HepG2 (cell line): ENCODE measurements around the gene GPRC5D. TPM values are rescaled to one million over a fixed set of nuclear protein-coding genes. Genes with fewer than 3 reads are reported as not detected.

Source experiments
- ADNP ChIP-seq: sonication (generic); formaldehyde crosslinking; IDR thresholded peaks from 2 replicates; pipeline ENCODE4 v1.4.0; 2020; ENCODE audit warnings: missing genetic modification reagents
- AHR ChIP-seq: IDR thresholded peaks from 2 replicates; pipeline ENCODE4 v1.6.1; 2018; ENCODE audit warnings: missing genetic modification reagents, missing compliant biosample characterization
- ARHGAP35 ChIP-seq: sonication (generic); formaldehyde crosslinking; IDR thresholded peaks from 2 replicates; pipeline ENCODE4 v1.9.0; 2022; ENCODE audit warnings: mild to moderate bottlenecking, inconsistent platforms, moderate library complexity, missing genetic modification reagents, borderline replicate concordance
- CREB1 ChIP-seq, 2 experiments: fragments of 450-650 bp in 1 of 2; IDR thresholded peaks; 2 replicates each; pipeline ENCODE4 v1.6.1; 2016 to 2017; ENCODE audit warnings: control low read depth in 1 of 2, mild to moderate bottlenecking in 1 of 2, missing compliant biosample characterization in 1 of 2, missing genetic modification characterization in 1 of 2
- GPN1 ChIP-seq: sonication (generic); formaldehyde crosslinking; IDR thresholded peaks from 2 replicates; pipeline ENCODE4 v1.5.1; 2020; ENCODE audit warnings: missing genetic modification reagents, borderline replicate concordance
- HDAC1 ChIP-seq: sonication (generic); formaldehyde crosslinking; IDR thresholded peaks from 2 replicates; pipeline ENCODE4 v1.5.1; 2020; ENCODE audit warnings: mild to moderate bottlenecking, missing genetic modification reagents
- MEF2D ChIP-seq: sonication (generic); formaldehyde crosslinking; IDR thresholded peaks from 2 replicates; pipeline ENCODE4 v1.5.1; 2020; ENCODE audit warnings: mild to moderate bottlenecking, missing genetic modification reagents
- POLR2G ChIP-seq: fragments of 200-400 bp; formaldehyde crosslinking; IDR thresholded peaks from 2 replicates; pipeline ENCODE4 v1.6.1; 2018; ENCODE audit warnings: mild to moderate bottlenecking, low read depth, low read length, moderate library complexity
- PTBP1 ChIP-seq: fragments of 200-400 bp; formaldehyde crosslinking; IDR thresholded peaks from 2 replicates; pipeline ENCODE4 v1.6.1; 2018; ENCODE audit warnings: low read length, low read depth; ENCODE audit not compliant: poor library complexity, severe bottlenecking
- RAD21 ChIP-seq: fragments of 450-650 bp; formaldehyde crosslinking; IDR thresholded peaks from 2 replicates; pipeline ENCODE4 v1.5.0; 2020; ENCODE audit warnings: mild to moderate bottlenecking
- TP53 ChIP-seq: sonication (generic); formaldehyde crosslinking; conservative IDR thresholded peaks from 2 replicates; pipeline ENCODE4 v1.4.0; 2020; ENCODE audit warnings: missing genetic modification reagents
- ZBTB38 ChIP-seq: sonication (generic); formaldehyde crosslinking; IDR thresholded peaks from 2 replicates; pipeline ENCODE4 v1.5.1; 2020; ENCODE audit warnings: mild to moderate bottlenecking, missing genetic modification reagents
- ZNF143 ChIP-seq: sonication (generic); formaldehyde crosslinking; IDR thresholded peaks from 2 replicates; pipeline ENCODE4 v1.4.0; 2020; ENCODE audit warnings: missing genetic modification reagents
- ZNF607 ChIP-seq: sonication (generic); formaldehyde crosslinking; IDR thresholded peaks from 2 replicates; pipeline ENCODE4 v1.5.1; 2020; ENCODE audit warnings: missing genetic modification reagents, mild to moderate bottlenecking, borderline replicate concordance
- ZNF713 ChIP-seq: sonication (generic); formaldehyde crosslinking; IDR thresholded peaks from 2 replicates; pipeline ENCODE4 v1.4.0; 2020; ENCODE audit warnings: mild to moderate bottlenecking, missing genetic modification reagents
- polyA plus RNA-seq, 8 experiments: library from polyadenylated mRNA; depleted of rRNA in 3 of 8; stranded (reverse) in 7 of 8; unstranded in 1 of 8; fragments of >200 nt; fragmentation: Illumina TruSeq in 4 of 8; extraction: Trizol in 4 of 8; gene quantifications; 2 replicates each; pipeline versions ENCODE4 v1.2.1 to v1.2.3, GENCODE V29; 2011 to 2016; ENCODE audit warnings: low read depth in 4 of 8, missing spikeins in 1 of 8, mixed read lengths in 1 of 8; ENCODE audit not compliant: insufficient read depth in 1 of 8
- total RNA-seq, 5 experiments: library from RNA; depleted of rRNA; stranded (reverse); fragments of >200 nt; fragmentation: Illumina TruSeq; extraction: Trizol; gene quantifications; 2 replicates each; pipeline ENCODE4 v1.2.3, GENCODE V29; 2016; ENCODE audit warnings: low read depth in 1 of 5
- TF ChIP-seq, protein P1 (sequence below): sonication (generic); formaldehyde crosslinking; conservative IDR thresholded peaks from 2 replicates; pipeline ENCODE4 v1.8.1; 2023; ENCODE audit warnings: missing genetic modification reagents
- TF ChIP-seq, protein P2 (sequence below), 2 experiments: fragments of 450-650 bp in 1 of 2; sonication (generic) in 1 of 2; formaldehyde crosslinking; IDR thresholded peaks; 2 replicates each; pipeline versions ENCODE4 v1.5.0 to v1.8.0; 2020 to 2022; ENCODE audit warnings: mild to moderate bottlenecking in 1 of 2, missing genetic modification reagents in 1 of 2
- TF ChIP-seq, protein P3 (sequence below): IDR thresholded peaks from 2 replicates; pipeline ENCODE4 v1.6.1; 2016; ENCODE audit warnings: mild to moderate bottlenecking, missing biosample characterization, missing genetic modification reagents
- TF ChIP-seq, protein P4 (sequence below): sonication (generic); formaldehyde crosslinking; IDR thresholded peaks from 2 replicates; pipeline ENCODE4 v1.8.1; 2023; ENCODE audit warnings: mild to moderate bottlenecking, missing genetic modification reagents
- TF ChIP-seq, protein P5 (sequence below): sonication (generic); formaldehyde crosslinking; IDR thresholded peaks from 2 replicates; pipeline ENCODE4 v1.8.0; 2022; ENCODE audit warnings: mild to moderate bottlenecking, missing genetic modification reagents, moderate library complexity
- TF ChIP-seq, protein P6 (sequence below): sonication (generic); formaldehyde crosslinking; IDR thresholded peaks from 2 replicates; pipeline ENCODE4 v1.4.0; 2020; ENCODE audit warnings: missing genetic modification reagents, mild to moderate bottlenecking, borderline replicate concordance

GPRC5D gene
- total and polyA plus RNA-seq, 2 of the 13 experiments (the other 11 are each of a cell fraction or from before 2014, with no cell fraction given) = not detected

DNA sequence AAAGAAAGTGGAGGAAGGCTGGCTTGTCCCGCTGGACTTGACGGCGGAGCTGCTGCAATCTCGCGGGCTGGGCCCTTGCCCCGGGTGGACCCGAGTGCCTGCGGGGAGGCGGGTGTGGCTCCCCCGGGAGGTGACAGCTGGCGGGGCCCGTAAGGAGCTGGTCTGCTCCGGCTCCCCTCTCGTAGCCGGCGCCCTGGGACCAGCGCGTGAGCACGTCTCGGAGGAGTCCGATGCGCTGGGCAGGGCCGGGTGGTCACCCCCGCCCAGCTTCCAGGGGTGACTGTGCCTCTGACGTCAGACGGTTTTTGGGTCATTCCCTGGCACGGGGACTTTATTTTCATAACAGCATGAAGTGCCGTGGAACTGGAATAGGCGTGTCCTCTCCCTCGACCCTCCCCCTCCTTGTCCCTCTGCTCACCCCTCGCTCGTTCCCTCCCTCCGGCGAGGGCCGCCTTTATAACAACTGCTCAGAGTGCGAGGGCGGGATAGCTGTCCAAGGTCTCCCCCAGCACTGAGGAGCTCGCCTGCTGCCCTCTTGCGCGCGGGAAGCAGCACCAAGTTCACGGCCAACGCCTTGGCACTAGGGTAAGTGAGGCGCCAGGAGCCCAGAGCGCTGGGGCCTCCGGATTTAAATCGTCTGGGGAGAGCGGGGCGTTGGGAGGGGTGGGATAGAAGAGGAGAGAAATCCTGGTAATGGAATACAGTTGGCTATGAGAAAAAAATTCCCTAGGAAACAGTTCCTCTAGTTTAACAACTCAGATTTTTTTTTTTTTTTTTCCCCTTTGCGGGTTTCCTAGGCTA is 60.7 kb downstream of the GPRC5D start, which contains the start of gene GPRC5A (continued):
- TF ChIP-seq, protein P1, sequence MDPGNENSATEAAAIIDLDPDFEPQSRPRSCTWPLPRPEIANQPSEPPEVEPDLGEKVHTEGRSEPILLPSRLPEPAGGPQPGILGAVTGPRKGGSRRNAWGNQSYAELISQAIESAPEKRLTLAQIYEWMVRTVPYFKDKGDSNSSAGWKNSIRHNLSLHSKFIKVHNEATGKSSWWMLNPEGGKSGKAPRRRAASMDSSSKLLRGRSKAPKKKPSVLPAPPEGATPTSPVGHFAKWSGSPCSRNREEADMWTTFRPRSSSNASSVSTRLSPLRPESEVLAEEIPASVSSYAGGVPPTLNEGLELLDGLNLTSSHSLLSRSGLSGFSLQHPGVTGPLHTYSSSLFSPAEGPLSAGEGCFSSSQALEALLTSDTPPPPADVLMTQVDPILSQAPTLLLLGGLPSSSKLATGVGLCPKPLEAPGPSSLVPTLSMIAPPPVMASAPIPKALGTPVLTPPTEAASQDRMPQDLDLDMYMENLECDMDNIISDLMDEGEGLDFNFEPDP (CRISPR knock-in tag) = 0 out of 2 replicates have a peak, but pooled peaks have one; percentile 46
- no peak for TF ChIP-seq RAD21 (CRISPR knock-in tag)
- no peak for TF ChIP-seq ARHGAP35
- peak; percentile 23; the same call in 1 of the 2 replicates for TF ChIP-seq HDAC1 (CRISPR knock-in tag)
- peak; percentile 66; the same call in 1 of the 2 replicates for TF ChIP-seq ZNF607 (CRISPR knock-in tag)
- peak; percentile 90 for TF ChIP-seq CREB1 (IDR thresholded peaks at IDR 0.05)
- no peak for TF ChIP-seq CREB1 (CRISPR knock-in tag; IDR thresholded peaks at IDR 0.05)
- TF ChIP-seq ZNF713 (CRISPR knock-in tag) = no peak
- TF ChIP-seq ZBTB38 (CRISPR knock-in tag) = no peak
- no peak for TF ChIP-seq ADNP (CRISPR knock-in tag)
- no peak for TF ChIP-seq AHR
- TF ChIP-seq GPN1 = no peak
- TF ChIP-seq TP53 (CRISPR knock-in tag) = no peak
- no peak for TF ChIP-seq ZNF143 (CRISPR knock-in tag)
- TF ChIP-seq PTBP1 = no peak
- TF ChIP-seq MEF2D (CRISPR knock-in tag) = no peak
- TF ChIP-seq, protein P2, sequence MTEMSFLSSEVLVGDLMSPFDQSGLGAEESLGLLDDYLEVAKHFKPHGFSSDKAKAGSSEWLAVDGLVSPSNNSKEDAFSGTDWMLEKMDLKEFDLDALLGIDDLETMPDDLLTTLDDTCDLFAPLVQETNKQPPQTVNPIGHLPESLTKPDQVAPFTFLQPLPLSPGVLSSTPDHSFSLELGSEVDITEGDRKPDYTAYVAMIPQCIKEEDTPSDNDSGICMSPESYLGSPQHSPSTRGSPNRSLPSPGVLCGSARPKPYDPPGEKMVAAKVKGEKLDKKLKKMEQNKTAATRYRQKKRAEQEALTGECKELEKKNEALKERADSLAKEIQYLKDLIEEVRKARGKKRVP (CRISPR knock-in tag; IDR thresholded peaks at IDR 0.05) = no peak
- TF ChIP-seq, protein P3, sequence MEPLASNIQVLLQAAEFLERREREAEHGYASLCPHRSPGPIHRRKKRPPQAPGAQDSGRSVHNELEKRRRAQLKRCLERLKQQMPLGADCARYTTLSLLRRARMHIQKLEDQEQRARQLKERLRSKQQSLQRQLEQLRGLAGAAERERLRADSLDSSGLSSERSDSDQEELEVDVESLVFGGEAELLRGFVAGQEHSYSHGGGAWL (CRISPR knock-in tag) = no peak
- TF ChIP-seq, protein P4, sequence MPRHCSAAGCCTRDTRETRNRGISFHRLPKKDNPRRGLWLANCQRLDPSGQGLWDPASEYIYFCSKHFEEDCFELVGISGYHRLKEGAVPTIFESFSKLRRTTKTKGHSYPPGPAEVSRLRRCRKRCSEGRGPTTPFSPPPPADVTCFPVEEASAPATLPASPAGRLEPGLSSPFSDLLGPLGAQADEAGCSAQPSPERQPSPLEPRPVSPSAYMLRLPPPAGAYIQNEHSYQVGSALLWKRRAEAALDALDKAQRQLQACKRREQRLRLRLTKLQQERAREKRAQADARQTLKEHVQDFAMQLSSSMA = no peak
- TF ChIP-seq, protein P5, sequence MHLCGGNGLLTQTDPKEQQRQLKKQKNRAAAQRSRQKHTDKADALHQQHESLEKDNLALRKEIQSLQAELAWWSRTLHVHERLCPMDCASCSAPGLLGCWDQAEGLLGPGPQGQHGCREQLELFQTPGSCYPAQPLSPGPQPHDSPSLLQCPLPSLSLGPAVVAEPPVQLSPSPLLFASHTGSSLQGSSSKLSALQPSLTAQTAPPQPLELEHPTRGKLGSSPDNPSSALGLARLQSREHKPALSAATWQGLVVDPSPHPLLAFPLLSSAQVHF (CRISPR knock-in tag) = no peak
- TF ChIP-seq POLR2G = no peak
- TF ChIP-seq, protein P6, sequence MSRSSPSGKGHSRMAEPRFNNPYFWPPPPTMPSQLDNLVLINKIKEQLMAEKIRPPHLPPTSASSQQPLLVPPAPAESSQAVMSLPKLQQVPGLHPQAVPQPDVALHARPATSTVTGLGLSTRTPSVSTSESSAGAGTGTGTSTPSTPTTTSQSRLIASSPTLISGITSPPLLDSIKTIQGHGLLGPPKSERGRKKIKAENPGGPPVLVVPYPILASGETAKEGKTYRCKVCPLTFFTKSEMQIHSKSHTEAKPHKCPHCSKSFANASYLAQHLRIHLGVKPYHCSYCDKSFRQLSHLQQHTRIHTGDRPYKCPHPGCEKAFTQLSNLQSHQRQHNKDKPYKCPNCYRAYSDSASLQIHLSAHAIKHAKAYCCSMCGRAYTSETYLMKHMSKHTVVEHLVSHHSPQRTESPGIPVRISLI = no peak
